Posterior cingulate gyrus (tissue), 11 donors: ENCODE results near the gene C10orf120.

Source experiments
- DNase-seq, 10 donors: peaks; one replicate each; pipeline versions ENCODE4 v3.0.0 to v3.0.0-alpha.2; 2020 to 2021; ENCODE audit warnings: mixed read lengths in 3 of 10
- intact Hi-C: fragments of 100-400 bp; cut with DNase I; formaldehyde crosslinking; loops from one replicate; pipeline ENCODE4 v1.15.1; 2023

C10orf120 gene

DNA sequence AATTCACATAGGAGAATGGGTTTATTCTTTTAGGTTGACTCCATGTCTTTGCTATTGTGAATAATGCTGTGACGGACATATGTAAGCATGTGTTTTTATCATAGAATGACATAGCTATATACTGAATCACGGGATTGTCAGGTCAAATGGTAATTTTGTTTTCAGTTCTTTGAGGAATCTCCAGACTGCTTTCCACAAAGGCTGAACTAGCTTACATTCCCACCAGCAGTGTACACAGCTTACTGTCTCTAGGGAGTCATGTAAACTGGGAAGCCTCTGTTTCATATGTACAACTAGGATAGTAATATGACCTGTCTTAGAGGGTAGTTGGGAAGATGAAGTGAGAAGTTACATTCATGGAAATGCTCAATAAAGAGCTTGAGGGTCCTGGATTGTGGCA is 6.8 kb upstream of the C10orf120 start:
- no peak for DNase-seq
- intact Hi-C loops = loop anchor here (2.0 kb wide), 1 partner anchor 58 kb away; no protein-coding TSS in a partner anchor

DNA sequence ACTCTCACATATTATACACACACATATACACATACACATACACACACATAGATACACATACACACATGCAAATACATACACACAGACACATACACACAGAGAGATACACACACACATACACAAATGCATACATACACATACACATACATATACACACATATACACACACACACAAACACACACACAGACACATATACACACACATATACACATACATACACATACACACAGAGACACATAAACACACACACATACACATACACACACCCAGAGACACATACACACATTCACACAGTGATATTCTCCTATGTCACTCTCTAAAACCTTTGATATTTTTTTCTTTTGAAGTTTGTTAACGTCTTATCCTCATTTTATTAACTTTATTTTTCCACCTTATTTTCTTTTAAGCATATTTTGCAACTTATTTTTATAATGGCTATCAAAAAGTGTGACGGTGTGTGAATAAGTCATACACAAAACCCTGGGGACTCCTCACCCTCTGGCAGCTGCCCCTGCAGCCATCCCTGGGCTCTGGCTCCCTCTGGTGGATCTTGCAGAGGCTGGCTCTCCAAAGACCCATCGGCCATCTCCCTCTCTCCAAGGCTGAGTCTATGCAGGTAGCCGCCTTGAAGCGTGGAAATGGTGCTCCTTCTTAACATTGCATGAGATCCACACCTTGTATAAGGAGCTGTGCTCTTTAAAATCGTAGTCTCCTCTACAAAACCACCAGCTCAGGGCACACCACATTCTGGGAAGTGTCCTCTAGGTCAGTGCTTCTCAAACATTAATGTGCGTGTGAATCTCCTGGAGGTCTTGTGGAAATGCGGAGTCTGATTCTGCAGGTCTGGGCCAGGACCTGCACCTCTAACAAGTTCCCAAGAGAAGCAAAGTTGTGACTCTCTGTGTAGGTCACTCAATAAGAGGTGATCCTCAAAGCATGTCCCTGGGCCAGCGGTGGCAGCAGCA is 4.1 kb upstream of the C10orf120 start:
- DNase-seq = peak; percentile 54 to 98 (median 83)
- intact Hi-C loops = loop anchor here (5.0 kb wide), 1 partner anchor 361 kb away; no protein-coding TSS in a partner anchor

DNA sequence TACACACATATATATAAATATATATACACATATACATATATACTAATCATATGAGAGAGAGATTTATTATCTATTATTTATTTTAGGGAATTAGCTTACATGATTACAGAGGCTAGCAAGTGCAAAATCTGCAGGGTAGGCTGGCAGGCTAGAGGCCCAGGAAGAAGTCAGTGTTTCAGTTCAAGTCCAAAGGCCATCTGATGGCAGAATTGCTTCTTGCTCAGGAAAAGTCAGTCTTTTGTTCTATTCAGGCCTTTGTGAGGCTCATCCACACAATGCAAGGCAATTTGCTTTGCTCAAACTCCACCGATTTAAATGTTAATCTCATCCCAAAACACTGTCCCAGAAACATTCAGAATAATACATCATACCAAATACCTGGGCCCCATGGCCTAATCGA is 2.6 kb upstream of the C10orf120 start:
- intact Hi-C loops = loop anchor here (5.0 kb wide), 1 partner anchor 360 kb away; no protein-coding TSS in a partner anchor
- peak in 1 of 10 donors; percentile 14 for DNase-seq

DNA sequence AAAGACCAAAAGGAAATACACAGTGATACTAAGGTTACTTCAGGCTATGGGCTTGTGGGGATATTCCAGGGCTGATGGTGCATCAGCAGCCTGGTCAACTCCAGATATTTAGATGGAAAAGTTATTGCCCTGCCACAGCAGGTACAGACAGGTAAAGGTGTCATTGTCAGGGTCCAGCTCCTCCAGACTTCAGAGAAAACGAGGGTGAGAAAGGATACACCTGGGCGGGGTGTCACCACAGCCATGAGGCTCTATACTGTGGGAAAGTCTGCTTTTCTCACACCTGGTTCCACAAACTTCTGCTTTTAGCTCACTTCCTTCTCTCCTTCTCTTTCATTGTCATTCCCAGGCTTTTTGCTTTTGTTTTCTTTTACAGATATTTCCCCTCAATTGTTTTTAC is 2.0 kb upstream of the C10orf120 start:
- no peak for DNase-seq
- intact Hi-C loops = loop anchor here (5.0 kb wide), 1 partner anchor 359 kb away; no protein-coding TSS in a partner anchor

DNA sequence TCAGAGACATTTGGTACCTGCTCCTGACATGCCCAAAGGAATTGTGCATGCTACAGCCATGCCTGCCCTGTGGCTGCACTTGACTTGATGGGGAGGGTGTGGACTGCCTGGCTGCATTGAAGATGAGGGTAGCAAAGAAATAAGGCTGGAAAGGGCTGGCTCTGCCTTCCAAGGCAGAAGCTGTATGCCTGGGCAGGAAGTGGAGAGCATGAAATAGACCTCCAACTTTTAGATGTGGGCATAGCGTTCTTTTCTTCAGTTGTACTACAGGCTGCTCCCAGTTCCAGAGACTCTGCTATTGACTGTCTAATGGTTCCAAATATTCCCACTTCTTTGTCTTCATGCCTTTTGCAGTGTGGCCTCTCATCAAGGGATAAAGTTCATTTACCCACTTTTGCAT is 3.0 kb downstream of the C10orf120 start:
- DNase-seq = no peak
- intact Hi-C loops = no loop called here

DNA sequence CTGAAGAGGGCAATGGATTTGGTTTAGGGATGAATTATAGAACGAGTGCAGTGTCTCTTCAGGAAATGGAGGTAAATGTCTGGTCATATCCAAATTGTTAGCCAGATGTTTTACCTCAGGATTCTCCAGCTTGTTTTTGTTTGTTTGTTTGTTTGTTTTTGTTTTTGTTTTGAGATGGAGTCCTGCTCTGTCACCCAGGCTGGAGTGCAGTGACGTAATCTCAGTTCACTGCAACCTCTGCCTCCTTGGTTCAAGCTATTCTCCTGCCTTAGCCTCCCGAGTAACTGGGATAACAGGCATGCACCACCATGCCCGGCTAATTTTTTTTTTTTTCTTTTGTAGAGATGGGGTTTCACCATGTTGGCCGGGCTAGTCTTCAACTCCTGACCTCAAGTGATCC is 6.9 kb downstream of the C10orf120 start:
- intact Hi-C loops = no loop called here
- DNase-seq = no peak

DNA sequence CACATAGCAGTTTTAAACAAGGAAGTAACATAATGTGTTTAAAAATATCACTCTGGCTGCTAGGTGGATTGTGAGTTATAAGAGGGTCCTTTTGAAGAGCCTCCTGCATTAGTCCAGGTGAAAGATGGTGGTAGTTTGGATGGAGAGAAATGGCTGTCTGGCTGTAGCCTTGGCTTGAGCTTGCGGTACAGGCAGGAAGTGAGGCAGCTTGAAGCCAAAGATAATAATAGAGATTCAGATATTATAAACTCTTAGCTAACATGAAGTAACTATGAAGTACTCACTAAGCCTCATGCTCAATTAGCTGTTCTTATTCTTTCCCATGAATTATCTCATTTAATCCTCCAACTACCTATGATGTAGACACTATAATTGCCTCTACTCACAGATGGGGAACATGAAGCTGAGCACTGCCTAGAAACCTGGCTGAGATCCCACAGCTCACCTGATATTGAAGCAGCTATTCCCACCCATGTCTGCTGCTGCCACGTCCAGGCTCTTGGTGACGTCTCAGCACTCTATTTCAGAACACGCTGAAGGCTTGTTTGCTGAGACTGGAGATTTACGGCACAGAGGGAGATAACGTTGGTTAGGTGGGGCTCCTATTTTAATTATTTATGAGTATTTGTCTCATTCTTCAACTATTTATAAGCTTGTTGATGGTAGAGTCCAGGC is 10.4 kb downstream of the C10orf120 start:
- intact Hi-C loops = no loop called here
- no peak for DNase-seq

DNA sequence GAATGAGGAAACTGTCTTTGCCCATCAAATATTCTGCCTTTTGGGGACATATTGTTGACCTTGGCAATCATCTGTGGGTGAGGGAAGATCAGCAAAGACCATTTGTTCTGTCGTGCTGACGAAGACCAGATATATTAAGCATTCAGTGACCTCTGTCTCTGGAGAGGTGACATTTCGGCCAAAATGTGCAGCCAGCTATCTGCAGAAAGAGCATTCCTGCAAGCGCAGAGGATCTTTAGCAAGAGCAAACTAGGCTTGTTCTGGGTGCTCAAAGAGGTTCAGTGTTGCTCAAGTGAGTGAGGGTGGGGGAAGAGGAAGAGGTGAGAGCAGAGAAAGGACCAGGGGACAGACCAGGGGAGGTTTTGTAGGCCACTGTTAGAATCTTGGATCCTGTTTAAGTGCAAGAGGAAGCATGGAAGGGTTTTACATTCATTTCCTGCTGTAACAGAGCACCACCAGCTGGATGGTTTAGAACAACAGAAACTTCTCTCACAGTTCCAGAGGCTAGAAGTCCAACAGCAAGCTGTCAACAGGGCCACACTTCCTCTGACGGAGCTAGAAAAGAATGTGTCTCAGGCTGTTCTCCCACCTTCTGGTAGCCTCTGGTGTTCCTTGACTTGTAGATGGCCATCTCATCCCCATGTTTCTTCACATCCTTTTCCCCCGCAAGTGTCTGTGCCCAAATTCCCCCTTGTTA is 11.2 kb downstream of the C10orf120 start:
- DNase-seq = no peak
- intact Hi-C loops = no loop called here

DNA sequence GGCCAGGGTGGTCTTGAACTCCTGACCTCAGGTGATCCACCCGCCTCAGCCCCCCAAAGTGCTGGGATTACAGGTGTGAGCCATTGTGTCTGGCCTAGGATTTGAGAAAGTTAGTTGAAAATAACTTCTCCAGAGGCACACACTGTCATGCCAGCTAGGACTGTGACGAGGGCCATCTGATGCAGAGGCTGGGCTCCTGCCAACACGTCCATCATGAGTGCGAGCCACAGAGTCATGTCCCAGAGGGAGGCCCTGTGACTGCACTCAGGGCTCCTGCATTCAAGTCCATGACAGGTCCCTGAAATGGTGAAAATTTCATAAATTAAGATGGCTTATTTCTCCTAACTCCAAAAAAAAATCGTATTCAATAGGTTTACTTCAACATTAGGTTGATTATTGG is 17.1 kb downstream of the C10orf120 start:
- intact Hi-C loops = no loop called here
- DNase-seq = no peak

DNA sequence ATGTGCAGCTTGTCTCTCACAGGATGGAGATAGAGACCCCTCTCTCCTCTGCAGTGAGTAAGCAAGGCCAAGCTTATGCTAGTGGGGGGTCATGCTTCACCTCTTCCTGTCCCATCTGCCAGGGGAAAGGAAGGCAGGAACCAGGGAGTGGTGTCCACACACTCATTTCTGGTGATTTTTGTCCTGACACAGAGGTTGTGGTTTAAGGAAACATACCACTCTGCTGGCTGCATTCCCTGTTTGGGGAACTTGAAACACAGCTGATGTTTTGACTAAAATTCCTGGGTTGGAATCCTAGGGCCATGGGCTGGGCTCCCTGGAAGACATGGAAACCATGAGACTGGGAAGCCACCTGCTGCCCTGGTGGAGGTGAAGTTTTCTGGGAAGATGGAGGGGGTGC is 21.4 kb downstream of the C10orf120 start:
- no peak for DNase-seq
- intact Hi-C loops = no loop called here

DNA sequence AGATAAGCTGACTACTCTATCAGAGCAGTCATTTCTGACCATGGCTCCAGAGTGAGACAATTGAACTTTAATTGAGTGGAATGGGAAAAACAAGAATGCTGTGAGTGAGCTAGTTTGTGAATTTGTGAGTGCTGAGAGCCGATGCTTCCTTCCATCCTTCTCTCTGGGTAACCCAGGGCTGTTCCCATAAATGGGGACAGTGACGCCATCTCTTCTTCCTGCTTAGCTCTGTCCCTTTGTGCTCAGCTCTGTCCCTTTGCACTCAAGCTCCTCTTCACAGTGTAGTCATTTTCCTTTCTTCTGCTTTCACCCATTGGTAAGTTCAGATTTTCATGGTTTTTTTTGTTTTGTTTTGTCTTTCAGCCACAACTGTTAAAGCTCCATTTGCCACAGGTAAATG is 24.4 kb downstream of the C10orf120 start:
- intact Hi-C loops = no loop called here
- no peak for DNase-seq

DNA sequence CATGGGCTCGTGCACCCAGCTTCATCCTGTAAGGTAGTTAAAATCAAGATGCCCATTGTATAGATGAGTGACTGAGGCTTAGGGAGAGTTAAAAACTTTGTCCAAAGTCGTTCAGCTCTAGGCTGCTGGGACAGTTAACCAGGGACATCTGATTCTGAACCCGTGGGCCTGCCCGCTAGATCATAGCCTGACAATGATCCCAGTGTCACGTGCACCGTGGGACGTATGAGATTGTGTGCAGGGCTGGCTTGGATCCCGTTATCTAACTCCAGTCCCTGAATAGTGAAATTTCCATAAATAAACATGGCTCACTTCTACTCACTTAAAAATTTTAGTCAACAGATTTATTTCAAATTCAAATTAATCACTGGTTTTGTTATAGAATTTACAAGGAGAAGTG is 24.9 kb downstream of the C10orf120 start:
- peak in 3 of 10 donors; percentile 19 to 28 (median 27) for DNase-seq
- intact Hi-C loops = no loop called here

DNA sequence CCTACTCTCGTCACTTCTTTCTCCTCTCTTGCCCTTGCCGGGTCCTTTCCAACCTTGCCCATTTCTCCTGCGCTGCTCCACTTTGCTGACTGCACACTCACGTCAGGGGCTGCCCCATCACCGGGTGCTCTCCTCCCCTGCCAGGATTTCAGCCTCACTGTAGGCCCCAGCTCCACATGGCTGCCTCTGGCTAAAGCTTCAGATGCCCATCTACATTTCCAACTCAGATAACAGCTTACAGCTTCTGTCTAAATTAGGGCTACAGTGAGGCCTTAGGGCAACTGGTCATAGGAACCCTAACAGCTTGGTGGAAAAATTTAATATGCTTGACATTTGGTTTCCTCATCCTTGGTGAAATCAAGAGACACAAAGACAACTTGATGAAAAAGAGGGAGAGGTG is 25.9 kb downstream of the C10orf120 start:
- intact Hi-C loops = no loop called here
- DNase-seq = no peak

DNA sequence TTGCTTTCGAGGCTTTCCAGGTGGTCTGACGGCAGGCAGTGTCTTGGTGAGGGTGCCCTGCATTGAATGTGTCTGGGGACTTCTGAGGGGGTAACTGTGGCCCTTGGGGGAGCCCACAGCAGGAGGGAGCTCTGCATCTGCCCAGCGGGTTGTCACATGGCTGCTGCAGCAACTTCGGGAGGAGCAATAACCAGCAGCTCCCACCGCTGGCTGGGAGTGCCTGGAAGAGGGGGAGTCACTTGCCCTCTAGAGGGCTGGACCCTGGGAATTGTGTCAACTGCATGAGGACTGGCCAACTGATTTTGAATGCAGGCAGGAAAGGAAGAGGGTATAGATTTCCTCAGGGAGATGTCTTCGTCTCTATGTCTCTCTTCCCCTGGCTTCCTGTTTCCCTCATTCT is 26.4 kb downstream of the C10orf120 start:
- intact Hi-C loops = no loop called here
- no peak for DNase-seq

DNA sequence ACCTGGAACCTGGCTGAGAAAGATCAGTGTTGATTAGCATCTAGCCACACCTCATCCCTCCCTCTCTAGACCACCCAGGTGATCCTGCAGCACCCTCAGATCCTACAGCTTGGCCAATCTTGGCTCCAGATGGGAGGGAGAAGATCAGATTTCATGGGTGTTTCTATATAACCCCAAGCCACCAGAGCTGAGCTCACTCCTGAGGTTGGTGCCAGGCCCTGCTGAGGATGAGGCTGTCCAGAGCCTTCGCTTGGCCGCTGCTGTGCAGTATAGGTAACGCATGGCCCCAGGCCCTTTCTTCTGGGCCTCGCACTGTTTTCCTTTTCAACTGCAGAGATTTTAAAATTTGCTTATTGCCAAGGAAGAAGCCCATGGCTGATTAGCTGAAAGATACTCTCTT is 27.0 kb downstream of the C10orf120 start:
- no peak for DNase-seq
- intact Hi-C loops = no loop called here

DNA sequence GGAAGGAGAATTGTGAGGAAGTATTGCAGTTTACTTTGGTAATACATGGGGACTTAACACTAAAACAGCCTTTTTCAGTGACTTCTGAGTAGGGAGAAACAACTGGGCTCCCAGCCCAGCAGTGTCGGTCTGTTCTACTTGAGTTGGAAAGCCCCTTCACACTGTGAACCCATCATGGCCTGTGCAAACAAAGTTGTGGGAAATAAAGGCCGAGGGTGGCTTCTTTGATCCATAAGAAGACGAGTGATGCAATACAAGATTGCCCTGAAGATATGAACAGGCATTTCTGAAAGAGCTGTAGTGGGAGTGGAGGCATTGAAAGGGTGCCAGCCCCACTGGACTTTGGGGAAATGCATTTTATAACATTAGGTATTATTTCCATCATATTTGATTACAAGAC is 28.3 kb downstream of the C10orf120 start:
- intact Hi-C loops = no loop called here
- DNase-seq = no peak

DNA sequence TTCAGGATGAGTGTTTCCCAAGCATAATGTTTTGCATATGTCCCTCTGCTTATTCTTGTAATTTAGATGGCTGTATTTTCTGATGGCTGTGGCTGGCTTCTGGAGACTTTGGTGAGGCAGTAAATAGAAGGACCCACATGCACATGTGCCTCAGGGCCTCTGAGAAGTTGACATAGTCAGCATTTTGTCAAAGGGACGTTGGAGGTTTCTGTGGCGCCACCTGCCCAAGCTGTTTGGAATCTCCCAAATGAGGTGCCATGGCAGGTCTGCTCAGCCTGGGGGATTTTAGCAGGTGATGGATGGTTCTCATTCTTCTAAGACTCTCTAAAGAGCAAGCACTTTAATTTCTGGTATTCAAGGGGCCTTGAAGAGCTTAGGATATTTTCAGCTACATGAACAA is 29.8 kb downstream of the C10orf120 start:
- intact Hi-C loops = no loop called here
- no peak for DNase-seq

DNA sequence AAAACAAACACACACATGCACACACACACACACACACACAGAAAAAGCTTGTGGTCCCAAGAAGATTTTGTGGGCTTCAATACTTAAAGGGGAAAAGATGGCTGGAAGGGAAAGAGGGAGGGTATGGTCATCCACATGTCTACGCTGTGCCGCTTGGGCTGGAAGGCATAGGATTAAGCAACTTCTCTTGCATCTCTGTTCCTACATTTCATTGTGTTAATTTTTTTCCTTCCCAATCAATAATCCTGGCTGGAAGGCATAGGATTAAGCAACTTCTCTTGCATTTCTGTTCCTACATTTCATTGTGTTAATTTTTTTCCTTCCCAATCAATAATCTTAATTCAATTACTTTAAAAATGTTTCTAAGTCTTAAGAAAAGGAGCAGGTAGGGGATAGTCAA is 30.6 kb downstream of the C10orf120 start:
- intact Hi-C loops = no loop called here
- no peak for DNase-seq

DNA sequence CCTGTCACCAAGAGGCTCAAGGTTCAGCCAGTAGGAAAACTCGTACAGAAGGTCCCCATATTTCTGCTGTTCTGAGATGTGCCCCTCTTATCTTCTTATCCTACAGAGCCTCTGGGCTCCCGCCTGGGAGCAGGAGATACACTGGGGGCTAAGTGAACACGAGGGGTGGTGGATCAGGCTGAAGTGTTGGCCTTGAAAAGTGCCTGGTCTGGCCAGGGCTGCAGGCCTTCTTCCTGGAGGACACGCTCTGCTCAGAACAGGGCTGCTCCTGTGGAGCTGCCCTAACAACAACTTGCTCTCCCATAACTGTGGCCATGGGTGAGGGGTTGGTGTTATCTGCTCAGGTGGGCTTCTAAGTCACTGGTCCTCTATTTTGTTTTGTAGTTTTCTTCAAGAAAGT is 33.7 kb downstream of the C10orf120 start:
- DNase-seq = no peak
- intact Hi-C loops = no loop called here

DNA sequence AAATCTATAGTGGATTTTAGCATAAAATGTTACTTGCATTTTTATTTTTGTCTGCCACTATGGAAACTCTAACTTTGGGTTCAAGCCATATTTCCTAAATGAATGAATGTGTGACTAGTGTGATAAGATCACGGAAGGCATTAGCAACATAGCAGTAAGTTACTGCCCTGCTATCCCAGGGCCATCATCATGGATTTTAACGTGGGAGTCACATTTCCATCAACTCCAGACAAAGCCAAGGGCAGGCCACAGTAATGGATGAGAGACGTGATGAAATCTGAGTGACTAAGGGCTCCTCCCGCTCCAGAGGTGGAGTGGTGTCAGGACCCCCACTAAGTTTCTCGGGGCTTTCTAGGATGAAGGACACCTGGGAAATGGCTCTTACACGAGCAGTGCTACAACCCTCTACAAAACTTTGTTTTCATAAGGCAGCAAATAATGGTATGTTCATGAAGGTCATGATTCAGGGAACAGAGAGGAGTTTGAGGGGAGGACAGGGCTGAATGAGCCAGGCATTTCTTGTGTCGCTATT is 34.3 kb downstream of the C10orf120 start:
- no peak for DNase-seq
- intact Hi-C loops = no loop called here

DNA sequence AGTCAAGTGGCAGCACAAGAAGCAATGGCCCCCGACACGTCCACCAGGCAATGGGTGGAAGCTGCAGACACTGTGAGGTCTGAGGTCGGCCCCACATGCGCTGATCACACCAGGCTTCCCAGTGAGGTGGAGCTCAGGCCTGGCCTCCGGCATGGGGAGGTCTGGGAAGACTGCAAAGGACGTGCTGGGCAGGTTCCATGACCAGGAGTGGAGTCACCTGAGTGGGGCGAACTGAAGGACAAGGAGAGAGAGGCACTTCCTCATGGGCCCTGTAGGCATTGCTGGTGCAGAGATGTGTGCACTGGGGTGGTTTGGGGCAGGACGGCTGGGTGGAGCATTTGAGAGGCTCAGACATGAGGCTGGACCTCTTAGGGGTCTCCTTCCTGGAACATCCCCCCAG is 35.1 kb downstream of the C10orf120 start:
- intact Hi-C loops = no loop called here
- DNase-seq = no peak
